ENCODE data around the gene TXLNB. TPM values are rescaled to one million over a fixed set of nuclear protein-coding genes. Genes with fewer than 3 reads are reported as not detected.
"Not testable (repeated sequence)": the region's sequence is repeated elsewhere in the genome, so short reads cannot be mapped to it uniquely, and the experiment has no call there.

The TXLNB gene
- total and polyA plus RNA-seq, 2 donors = 6.3 to 11.2 TPM

DNA sequence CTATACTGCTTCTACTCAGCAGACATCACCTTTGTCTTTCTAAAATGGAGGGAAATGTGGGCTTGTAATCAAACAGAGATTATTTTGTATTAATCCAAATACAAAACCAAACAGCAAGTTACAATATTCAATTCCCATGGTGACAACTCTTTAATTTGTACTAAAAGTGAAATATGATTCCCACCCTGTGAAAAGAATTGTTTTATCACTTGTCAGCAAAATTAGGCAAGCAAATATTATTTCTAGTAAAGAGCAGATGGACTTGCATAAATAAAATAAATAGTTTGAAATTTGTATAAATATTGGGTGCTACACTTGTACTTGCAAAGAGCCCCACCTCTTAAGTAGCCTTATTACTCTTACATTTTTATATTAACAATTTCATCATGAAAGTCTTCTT, 6.1 kb upstream of the TXLNB start:
- peaks cover 0 to 10% of the 10 kb centered on the region in 2 donors for H3K4me1 ChIP-seq (ENCODE audit: control insufficient read depth in 2 of 2, insufficient read depth in 2 of 2, low read length in 2 of 2)
- H3K9me3 ChIP-seq (ENCODE audit: control insufficient read depth in 2 of 2, insufficient read depth in 1 of 2, low read length in 1 of 2) = no peaks in the 10 kb centered on the region

DNA sequence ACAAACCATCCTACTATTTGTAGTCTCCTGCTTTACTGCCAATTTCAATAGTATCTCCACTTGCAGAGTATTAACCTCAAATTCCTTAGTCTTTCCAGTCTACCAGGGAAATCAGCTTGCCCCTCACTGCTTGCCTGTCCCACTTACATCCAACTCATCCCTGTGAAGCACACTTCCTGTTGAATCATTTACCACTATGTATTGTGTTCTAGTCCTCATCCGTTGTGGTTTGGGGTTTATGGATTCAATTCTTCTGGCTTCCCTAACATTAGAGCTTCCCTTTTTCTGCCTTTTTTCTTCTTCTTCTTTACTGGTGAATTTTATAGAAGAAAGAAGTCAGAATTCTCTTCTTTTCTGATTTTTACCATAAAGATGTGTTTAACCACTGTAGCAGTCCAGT, 5.1 kb upstream of the TXLNB start:
- no peak overlapping the region for H3K4me3 ChIP-seq (ENCODE audit: low read length in 2 of 2)
- no peaks in the 10 kb centered on the region for H3K9me3 ChIP-seq (ENCODE audit: control insufficient read depth in 2 of 2, insufficient read depth in 1 of 2, low read length in 1 of 2)
- no peaks in the 10 kb centered on the region for H3K27me3 ChIP-seq (ENCODE audit: control insufficient read depth in 2 of 2, insufficient read depth in 1 of 2, low read length in 1 of 2)
- H3K27ac ChIP-seq (ENCODE audit: low read depth in 1 of 2, low read length in 1 of 2) = no peak overlapping the region
- no peaks in the 10 kb centered on the region for H3K36me3 ChIP-seq (ENCODE audit: control insufficient read depth in 2 of 2, insufficient read depth in 2 of 2, low read length in 1 of 2)
- WGBS = 4% methylated on average over 1 of the region's 1 CpG
- DNase-seq (ENCODE audit: low read depth in 6 of 9, low spot score in 9 of 9) = no peak
- H3K4me1 ChIP-seq (ENCODE audit: control insufficient read depth in 2 of 2, insufficient read depth in 2 of 2, low read length in 2 of 2) = peaks cover 5 to 18% of the 10 kb centered on the region in 2 donors

More for the DNA sequence above, 6.1 kb upstream of the TXLNB start:
- DNase-seq (ENCODE audit: low read depth in 6 of 9, low spot score in 9 of 9) = no peak
- Histone ChIP-seq H3K36me3 (ENCODE audit: control insufficient read depth in 2 of 2, insufficient read depth in 2 of 2, low read length in 1 of 2) (no peaks in the 10 kb centered on the region), H3K27me3 (ENCODE audit: control insufficient read depth in 2 of 2, insufficient read depth in 1 of 2, low read length in 1 of 2) (no peaks in the 10 kb centered on the region), H3K27ac (ENCODE audit: low read depth in 1 of 2, low read length in 1 of 2) (no peak overlapping the region), H3K4me3 (ENCODE audit: low read length in 2 of 2) (no peak overlapping the region)

DNA sequence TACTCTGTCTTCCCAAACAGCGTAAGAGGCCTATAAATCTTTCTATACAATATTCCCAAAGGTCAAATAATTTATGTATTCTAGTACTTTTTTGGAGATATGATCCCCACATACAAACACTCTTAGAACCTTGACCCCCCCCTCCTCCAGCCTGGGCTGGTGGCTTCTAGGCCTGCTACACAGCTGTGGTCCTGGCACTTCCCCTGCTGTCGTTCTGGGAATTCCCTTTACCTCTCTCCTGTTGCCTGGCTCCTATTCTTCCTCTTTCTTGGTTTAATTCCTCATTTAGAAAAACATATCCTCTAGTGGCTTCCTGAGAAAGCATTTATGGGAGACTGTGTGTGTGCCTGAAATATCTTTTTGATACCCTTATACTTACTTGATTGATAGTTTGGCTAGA, 4.1 kb upstream of the TXLNB start:
- Histone ChIP-seq H3K27me3 (ENCODE audit: control insufficient read depth in 2 of 2, insufficient read depth in 1 of 2, low read length in 1 of 2) (no peaks in the 10 kb centered on the region), H3K36me3 (ENCODE audit: control insufficient read depth in 2 of 2, insufficient read depth in 2 of 2, low read length in 1 of 2) (no peaks in the 10 kb centered on the region), H3K9me3 (ENCODE audit: control insufficient read depth in 2 of 2, insufficient read depth in 1 of 2, low read length in 1 of 2) (no peaks in the 10 kb centered on the region), H3K4me3 (ENCODE audit: low read length in 2 of 2) (no peak overlapping the region), H3K27ac (ENCODE audit: low read depth in 1 of 2, low read length in 1 of 2) (no peak overlapping the region), H3K4me1 (ENCODE audit: control insufficient read depth in 2 of 2, insufficient read depth in 2 of 2, low read length in 2 of 2) (peaks cover 5 to 25% of the 10 kb centered on the region in 2 donors)
- WGBS = 75% methylated on average over 2 of the region's 2 CpGs
- no peak for DNase-seq (ENCODE audit: low read depth in 6 of 9, low spot score in 9 of 9)

DNA sequence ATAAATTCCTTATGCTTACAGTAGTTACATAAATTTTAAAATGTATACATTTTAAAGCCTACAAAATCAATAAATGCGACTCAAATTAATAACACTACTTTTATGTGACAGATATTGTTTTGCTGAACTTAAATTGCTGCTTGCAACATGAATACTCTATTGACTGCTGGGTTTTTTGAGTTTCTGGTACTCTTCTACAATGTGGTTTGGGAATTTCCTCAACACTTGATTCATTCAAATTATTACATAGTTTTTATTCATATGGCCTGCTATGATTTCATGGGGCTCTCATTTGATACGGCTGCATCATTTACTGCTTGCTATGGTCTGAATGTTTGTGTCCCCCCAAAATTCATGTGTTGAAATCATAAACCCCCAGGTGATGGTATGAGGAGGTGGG, 2.3 kb upstream of the TXLNB start:
- H3K9me3 ChIP-seq (ENCODE audit: control insufficient read depth in 2 of 2, insufficient read depth in 1 of 2, low read length in 1 of 2) = no peaks in the 10 kb centered on the region
- H3K36me3 ChIP-seq (ENCODE audit: control insufficient read depth in 2 of 2, insufficient read depth in 2 of 2, low read length in 1 of 2) = no peaks in the 10 kb centered on the region
- peaks cover 8 to 35% of the 10 kb centered on the region in 2 donors for H3K4me1 ChIP-seq (ENCODE audit: control insufficient read depth in 2 of 2, insufficient read depth in 2 of 2, low read length in 2 of 2)
- H3K4me3 ChIP-seq (ENCODE audit: low read length in 2 of 2) = no peak overlapping the region
- H3K27ac ChIP-seq (ENCODE audit: low read depth in 1 of 2, low read length in 1 of 2) = no peak overlapping the region
- 95% methylated on average over 2 of the region's 2 CpGs for WGBS
- no peaks in the 10 kb centered on the region for H3K27me3 ChIP-seq (ENCODE audit: control insufficient read depth in 2 of 2, insufficient read depth in 1 of 2, low read length in 1 of 2)
- no peak for DNase-seq (ENCODE audit: low read depth in 6 of 9, low spot score in 9 of 9)

DNA sequence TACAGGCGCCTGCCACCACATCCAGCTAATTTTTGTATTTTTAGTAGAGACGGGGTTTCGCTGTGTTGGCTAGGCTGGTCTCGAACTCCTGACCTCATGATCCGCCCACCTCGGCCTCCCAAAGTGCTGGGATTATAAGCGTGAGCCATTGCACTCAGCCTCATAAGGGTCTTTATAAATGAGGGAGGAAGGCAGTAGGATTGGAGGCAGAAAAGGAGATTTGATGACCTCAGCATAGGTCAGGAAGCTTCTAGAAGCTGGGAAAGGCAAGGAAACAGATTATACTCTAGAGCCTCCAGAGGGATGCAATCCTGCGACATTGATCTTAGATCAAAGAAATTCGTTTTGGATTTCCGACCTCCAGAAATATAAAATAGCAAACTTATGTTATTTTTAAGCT, 1.4 kb upstream of the TXLNB start:
- H3K4me1 ChIP-seq (ENCODE audit: control insufficient read depth in 2 of 2, insufficient read depth in 2 of 2, low read length in 2 of 2) = peaks cover 8 to 35% of the 10 kb centered on the region in 2 donors
- not testable (repeated sequence) for H3K27ac ChIP-seq (ENCODE audit: low read depth in 1 of 2, low read length in 1 of 2); H3K9me3 ChIP-seq (ENCODE audit: control insufficient read depth in 2 of 2, insufficient read depth in 1 of 2, low read length in 1 of 2); H3K4me3 ChIP-seq (ENCODE audit: low read length in 2 of 2); H3K27me3 ChIP-seq (ENCODE audit: control insufficient read depth in 2 of 2, insufficient read depth in 1 of 2, low read length in 1 of 2); H3K36me3 ChIP-seq (ENCODE audit: control insufficient read depth in 2 of 2, insufficient read depth in 2 of 2, low read length in 1 of 2); DNase-seq (ENCODE audit: low read depth in 6 of 9, low spot score in 9 of 9)
- 95% methylated on average over 10 of the region's 10 CpGs for WGBS

DNA sequence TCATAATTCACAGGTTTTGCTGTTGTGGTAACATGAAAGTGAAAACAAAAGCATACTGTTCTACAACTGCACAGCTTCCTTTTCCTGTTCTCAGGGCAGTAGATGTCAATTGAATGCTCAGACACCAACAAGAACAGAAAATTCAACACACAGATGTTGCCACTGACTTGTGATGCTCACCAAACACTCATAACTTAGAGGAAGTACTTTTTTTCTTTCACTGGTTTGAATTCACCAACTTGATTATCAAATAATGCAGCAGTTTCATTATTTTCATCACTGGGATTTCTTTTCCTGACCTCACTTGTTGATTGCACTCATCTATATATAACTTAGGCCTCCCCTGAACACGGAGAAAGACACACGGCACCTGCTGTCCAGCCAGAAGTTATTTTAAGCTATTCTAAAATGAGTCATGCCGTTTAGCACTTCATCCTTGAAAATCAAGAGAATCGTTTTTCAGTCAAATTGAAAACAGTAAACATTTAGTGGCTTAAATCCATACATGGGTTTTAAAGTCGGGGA, 949 bp downstream of the TXLNB start:
- WGBS = 10% methylated on average over 5 of the region's 5 CpGs
- Histone ChIP-seq H3K4me1 (ENCODE audit: control insufficient read depth in 2 of 2, insufficient read depth in 2 of 2, low read length in 2 of 2) (peaks cover 8 to 29% of the 10 kb centered on the region in 2 donors), H3K27ac (ENCODE audit: low read depth in 1 of 2, low read length in 1 of 2) (peak overlapping the region; percentile 88 to 98), H3K4me3 (ENCODE audit: low read length in 2 of 2) (peak overlapping the region; percentile 32 to 42), H3K27me3 (ENCODE audit: control insufficient read depth in 2 of 2, insufficient read depth in 1 of 2, low read length in 1 of 2) (no peaks in the 10 kb centered on the region), H3K36me3 (ENCODE audit: control insufficient read depth in 2 of 2, insufficient read depth in 2 of 2, low read length in 1 of 2) (peaks cover 0 to 5% of the 10 kb centered on the region in 2 donors), H3K9me3 (ENCODE audit: control insufficient read depth in 2 of 2, insufficient read depth in 1 of 2, low read length in 1 of 2) (no peaks in the 10 kb centered on the region)
- peak in 8 of 9 donors; percentile 56 to 91 (median 80) for DNase-seq (ENCODE audit: low read depth in 6 of 9, low spot score in 9 of 9)

DNA sequence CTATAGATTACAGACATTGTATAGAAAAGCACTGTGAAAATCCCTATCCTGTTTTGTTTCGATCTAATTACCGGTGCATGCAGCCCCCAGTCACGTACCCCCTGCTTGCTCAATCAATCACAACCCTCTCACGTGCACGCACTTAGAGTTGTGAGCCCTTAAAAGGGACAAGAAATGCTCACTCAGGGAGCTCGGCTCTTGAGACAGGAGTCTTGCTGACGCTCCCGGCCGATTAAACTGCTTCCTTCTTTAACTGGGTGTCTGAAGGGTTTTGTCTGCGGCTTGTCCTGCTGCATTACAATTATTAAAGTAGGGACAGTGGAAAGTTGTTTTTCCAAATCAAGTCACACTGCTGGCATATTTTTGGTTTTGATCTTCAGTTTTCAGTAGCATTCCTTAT, 2.6 kb downstream of the TXLNB start:
- peaks cover 8 to 29% of the 10 kb centered on the region in 2 donors for H3K4me1 ChIP-seq (ENCODE audit: control insufficient read depth in 2 of 2, insufficient read depth in 2 of 2, low read length in 2 of 2)
- H3K9me3 ChIP-seq (ENCODE audit: control insufficient read depth in 2 of 2, insufficient read depth in 1 of 2, low read length in 1 of 2) = no peaks in the 10 kb centered on the region
- DNase-seq (ENCODE audit: low read depth in 6 of 9, low spot score in 9 of 9) = no peak
- no peaks in the 10 kb centered on the region for H3K27me3 ChIP-seq (ENCODE audit: control insufficient read depth in 2 of 2, insufficient read depth in 1 of 2, low read length in 1 of 2)
- peak overlapping the region in 1 of 2 donors; percentile 38 for H3K27ac ChIP-seq (ENCODE audit: low read depth in 1 of 2, low read length in 1 of 2)
- 97% methylated on average over 10 of the region's 10 CpGs for WGBS
- H3K36me3 ChIP-seq (ENCODE audit: control insufficient read depth in 2 of 2, insufficient read depth in 2 of 2, low read length in 1 of 2) = peaks cover 0 to 5% of the 10 kb centered on the region in 2 donors
- H3K4me3 ChIP-seq (ENCODE audit: low read length in 2 of 2) = no peak overlapping the region

DNA sequence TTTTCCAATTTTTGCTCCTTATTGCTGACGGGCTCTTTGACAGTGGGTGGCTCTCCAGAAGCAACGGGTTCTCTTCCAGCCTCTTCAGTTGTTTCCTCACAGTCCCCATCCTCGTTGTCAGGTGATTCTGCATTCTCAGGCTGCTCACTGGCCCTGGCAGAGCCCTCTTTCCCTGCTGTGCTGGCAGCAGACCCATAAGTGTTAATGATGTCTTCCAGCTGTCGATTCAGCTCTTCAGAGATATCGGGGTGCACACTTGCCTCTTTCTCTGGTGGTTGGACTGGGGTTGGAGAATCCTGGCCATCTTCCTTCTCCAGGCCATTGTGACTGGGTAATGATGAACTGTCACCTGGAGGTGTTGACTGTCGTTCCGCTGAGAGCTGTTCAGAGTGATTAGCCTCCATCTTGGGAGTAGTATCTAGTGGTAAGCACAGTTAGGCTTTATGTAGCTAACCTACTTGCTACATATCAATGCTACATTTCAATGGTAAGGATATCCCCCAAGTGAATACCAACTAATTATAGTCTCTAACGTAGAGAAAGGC, 3.2 kb downstream of the TXLNB start:
- 98% methylated on average over 8 of the region's 8 CpGs for WGBS
- H3K27ac ChIP-seq (ENCODE audit: low read depth in 1 of 2, low read length in 1 of 2) = no peak overlapping the region
- DNase-seq (ENCODE audit: low read depth in 6 of 9, low spot score in 9 of 9) = no peak
- peaks cover 8 to 29% of the 10 kb centered on the region in 2 donors for H3K4me1 ChIP-seq (ENCODE audit: control insufficient read depth in 2 of 2, insufficient read depth in 2 of 2, low read length in 2 of 2)
- H3K9me3 ChIP-seq (ENCODE audit: control insufficient read depth in 2 of 2, insufficient read depth in 1 of 2, low read length in 1 of 2) = no peaks in the 10 kb centered on the region
- H3K36me3 ChIP-seq (ENCODE audit: control insufficient read depth in 2 of 2, insufficient read depth in 2 of 2, low read length in 1 of 2) = peaks cover 0 to 5% of the 10 kb centered on the region in 2 donors
- H3K27me3 ChIP-seq (ENCODE audit: control insufficient read depth in 2 of 2, insufficient read depth in 1 of 2, low read length in 1 of 2) = no peaks in the 10 kb centered on the region
- H3K4me3 ChIP-seq (ENCODE audit: low read length in 2 of 2) = no peak overlapping the region

DNA sequence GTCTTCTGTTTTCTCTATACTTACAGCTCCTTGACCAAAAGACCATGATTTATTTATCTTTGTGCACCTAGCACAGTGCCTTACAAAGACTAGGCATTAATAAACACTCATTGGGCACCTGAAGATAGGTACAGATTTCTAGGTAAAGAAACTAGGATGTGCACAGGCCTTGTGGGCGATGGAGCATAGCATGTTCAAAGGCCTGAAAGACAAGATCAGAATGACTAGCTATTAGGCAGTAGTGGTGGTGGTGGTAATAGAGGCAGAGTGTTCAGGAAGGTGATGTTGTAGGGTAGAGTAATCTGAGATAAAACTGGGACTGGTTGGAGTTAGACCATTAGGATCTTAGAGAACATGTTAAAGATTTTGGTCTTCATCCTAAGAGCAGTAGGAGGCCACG, 3.9 kb downstream of the TXLNB start:
- Histone ChIP-seq H3K27ac (ENCODE audit: low read depth in 1 of 2, low read length in 1 of 2) (no peak overlapping the region), H3K27me3 (ENCODE audit: control insufficient read depth in 2 of 2, insufficient read depth in 1 of 2, low read length in 1 of 2) (no peaks in the 10 kb centered on the region), H3K36me3 (ENCODE audit: control insufficient read depth in 2 of 2, insufficient read depth in 2 of 2, low read length in 1 of 2) (peaks cover 0 to 5% of the 10 kb centered on the region in 2 donors), H3K4me1 (ENCODE audit: control insufficient read depth in 2 of 2, insufficient read depth in 2 of 2, low read length in 2 of 2) (peaks cover 8 to 24% of the 10 kb centered on the region in 2 donors), H3K9me3 (ENCODE audit: control insufficient read depth in 2 of 2, insufficient read depth in 1 of 2, low read length in 1 of 2) (no peaks in the 10 kb centered on the region), H3K4me3 (ENCODE audit: low read length in 2 of 2) (no peak overlapping the region)
- DNase-seq (ENCODE audit: low read depth in 6 of 9, low spot score in 9 of 9) = no peak
- WGBS = 98% methylated on average over 2 of the region's 2 CpGs
